NCI-H146 (cell line): ENCODE results near the gene MAN2B2.
A peak's percentile ranks its signal among the peaks of the same experiment; 100 is the strongest.

Source experiments
- DNase-seq: peaks from one replicate; lab custom pipeline; 2025; lab: John Stamatoyannopoulos, UW

Gene MAN2B2

GRCh38 chr4:6568148-6568547 is 6.8 kb upstream of the MAN2B2 start:
- DNase-seq: no peak

- DNase-seq: no peak
Observed at GRCh38 chr4:6568689-6569332, 6.2 kb upstream of the MAN2B2 start.

GRCh38 chr4:6571608-6572007 is 3.4 kb upstream of the MAN2B2 start:
- DNase-seq: no peak

GRCh38 chr4:6573551-6573950 is 1.4 kb upstream of the MAN2B2 start:
- DNase-seq: peak; percentile 69

GRCh38 chr4:6573986-6574746 is 823 bp upstream of the MAN2B2 start:
- no peak for DNase-seq

- peak; percentile 32 for DNase-seq
Observed at GRCh38 chr4:6575503-6576240, 683 bp downstream of the MAN2B2 start.

- no peak for DNase-seq
Observed at GRCh38 chr4:6576512-6576911, 1.5 kb downstream of the MAN2B2 start.

- no peak for DNase-seq
Observed at GRCh38 chr4:6576932-6577331, 1.9 kb downstream of the MAN2B2 start.

GRCh38 chr4:6577409-6577808 is 2.4 kb downstream of the MAN2B2 start:
- DNase-seq: no peak

- DNase-seq: no peak
Observed at GRCh38 chr4:6578221-6578620, 3.2 kb downstream of the MAN2B2 start.

- no peak for DNase-seq
Observed at GRCh38 chr4:6580353-6580752, 5.4 kb downstream of the MAN2B2 start.

GRCh38 chr4:6581566-6582121 is 6.7 kb downstream of the MAN2B2 start:
- no peak for DNase-seq

GRCh38 chr4:6582889-6583490 is 8.0 kb downstream of the MAN2B2 start:
- no peak for DNase-seq

- DNase-seq: no peak
Observed at GRCh38 chr4:6584865-6585264, 9.9 kb downstream of the MAN2B2 start.

GRCh38 chr4:6586715-6587325 is 11.8 kb downstream of the MAN2B2 start:
- no peak for DNase-seq

GRCh38 chr4:6589444-6589843 is 14.5 kb downstream of the MAN2B2 start:
- no peak for DNase-seq

GRCh38 chr4:6591313-6591712 is 16.3 kb downstream of the MAN2B2 start:
- DNase-seq: peak; percentile 59

GRCh38 chr4:6591781-6592180 is 16.8 kb downstream of the MAN2B2 start:
- DNase-seq: no peak

- DNase-seq: no peak
Observed at GRCh38 chr4:6592804-6593563, 18.0 kb downstream of the MAN2B2 start.

- DNase-seq: no peak
Observed at GRCh38 chr4:6594341-6594740, 19.4 kb downstream of the MAN2B2 start.

GRCh38 chr4:6594826-6595355 is 19.9 kb downstream of the MAN2B2 start:
- peak; percentile 15 for DNase-seq
